Nephron progenitor cell (in vitro differentiated cells): ENCODE data around the gene GNB5.

Experiments used
- DNase-seq: peaks from one replicate; pipeline ENCODE4 v3.0.0; 2021
- H3K27ac Mint-ChIP-seq: 2 replicates; pipeline ENCODE4 v1.8.0; 2021; ENCODE audit warnings: mild to moderate bottlenecking, moderate library complexity, mixed read lengths
- H3K27me3 Mint-ChIP-seq: 2 replicates; pipeline ENCODE4 v1.8.0; 2021; ENCODE audit warnings: mild to moderate bottlenecking, low read depth, mixed read lengths; ENCODE audit not compliant: poor library complexity
- H3K36me3 Mint-ChIP-seq: 2 replicates; pipeline ENCODE4 v1.8.0; 2021; ENCODE audit warnings: low read depth, mixed read lengths
- H3K4me1 Mint-ChIP-seq: 2 replicates; pipeline ENCODE4 v1.8.0; 2021; ENCODE audit warnings: mixed read lengths
- H3K4me3 Mint-ChIP-seq: 2 replicates; pipeline ENCODE4 v1.8.0; 2021; ENCODE audit warnings: mild to moderate bottlenecking, moderate library complexity, mixed read lengths
- H3K9me3 Mint-ChIP-seq: 2 replicates; pipeline ENCODE4 v1.8.0; 2021; ENCODE audit warnings: mild to moderate bottlenecking, moderate library complexity, mixed read lengths
- TF ChIP-seq, protein P1 (sequence below): fragments of 200-600 bp; sonication (generic); IDR thresholded peaks from 2 replicates; pipeline ENCODE4 v1.5.0; 2021; ENCODE audit warnings: antibody characterized with exemption

GNB5 gene

DNA sequence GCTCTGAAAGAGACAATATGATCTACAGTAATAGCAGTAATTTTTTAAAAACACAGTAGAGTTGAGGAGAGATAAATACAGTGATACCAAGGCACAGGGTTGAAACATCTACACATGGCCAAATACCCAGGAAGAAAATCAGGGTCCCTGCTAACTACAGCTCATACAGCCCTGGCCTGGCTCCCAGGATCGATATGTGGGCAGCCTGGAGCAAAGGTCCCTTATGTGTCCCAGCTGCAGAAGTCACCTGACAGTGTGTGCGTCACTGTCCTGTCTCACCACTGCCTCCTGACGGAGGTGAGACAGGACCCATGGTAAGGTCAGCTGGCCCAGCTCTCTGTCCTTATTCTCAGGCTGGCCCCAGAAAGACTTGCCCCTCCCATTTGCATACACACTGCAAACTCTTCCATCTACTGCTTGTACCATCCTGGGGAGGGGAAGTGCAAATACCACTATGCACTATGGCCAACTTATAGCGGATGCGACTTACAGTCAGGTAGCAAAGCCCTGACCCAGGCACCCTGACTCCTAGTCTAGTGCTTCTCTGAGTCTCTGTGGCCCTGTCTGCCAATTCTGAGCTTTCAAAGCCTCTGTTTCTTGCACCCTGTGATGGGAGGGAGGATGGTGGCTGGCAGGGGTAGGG lies 56.6 kb downstream of the GNB5 start:
- peak overlapping the region; percentile 68 for H3K27ac Mint-ChIP-seq
- peaks cover 4% of the 10 kb centered on the region for H3K9me3 Mint-ChIP-seq
- no peaks in the 10 kb centered on the region for H3K27me3 Mint-ChIP-seq
- TF ChIP-seq, protein P1, sequence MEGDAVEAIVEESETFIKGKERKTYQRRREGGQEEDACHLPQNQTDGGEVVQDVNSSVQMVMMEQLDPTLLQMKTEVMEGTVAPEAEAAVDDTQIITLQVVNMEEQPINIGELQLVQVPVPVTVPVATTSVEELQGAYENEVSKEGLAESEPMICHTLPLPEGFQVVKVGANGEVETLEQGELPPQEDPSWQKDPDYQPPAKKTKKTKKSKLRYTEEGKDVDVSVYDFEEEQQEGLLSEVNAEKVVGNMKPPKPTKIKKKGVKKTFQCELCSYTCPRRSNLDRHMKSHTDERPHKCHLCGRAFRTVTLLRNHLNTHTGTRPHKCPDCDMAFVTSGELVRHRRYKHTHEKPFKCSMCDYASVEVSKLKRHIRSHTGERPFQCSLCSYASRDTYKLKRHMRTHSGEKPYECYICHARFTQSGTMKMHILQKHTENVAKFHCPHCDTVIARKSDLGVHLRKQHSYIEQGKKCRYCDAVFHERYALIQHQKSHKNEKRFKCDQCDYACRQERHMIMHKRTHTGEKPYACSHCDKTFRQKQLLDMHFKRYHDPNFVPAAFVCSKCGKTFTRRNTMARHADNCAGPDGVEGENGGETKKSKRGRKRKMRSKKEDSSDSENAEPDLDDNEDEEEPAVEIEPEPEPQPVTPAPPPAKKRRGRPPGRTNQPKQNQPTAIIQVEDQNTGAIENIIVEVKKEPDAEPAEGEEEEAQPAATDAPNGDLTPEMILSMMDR, result no peak
- peaks cover 12% of the 10 kb centered on the region for H3K4me1 Mint-ChIP-seq
- H3K36me3 Mint-ChIP-seq, result peaks cover 16% of the 10 kb centered on the region
- H3K4me3 Mint-ChIP-seq, result no peak overlapping the region
- no peak for DNase-seq

DNA sequence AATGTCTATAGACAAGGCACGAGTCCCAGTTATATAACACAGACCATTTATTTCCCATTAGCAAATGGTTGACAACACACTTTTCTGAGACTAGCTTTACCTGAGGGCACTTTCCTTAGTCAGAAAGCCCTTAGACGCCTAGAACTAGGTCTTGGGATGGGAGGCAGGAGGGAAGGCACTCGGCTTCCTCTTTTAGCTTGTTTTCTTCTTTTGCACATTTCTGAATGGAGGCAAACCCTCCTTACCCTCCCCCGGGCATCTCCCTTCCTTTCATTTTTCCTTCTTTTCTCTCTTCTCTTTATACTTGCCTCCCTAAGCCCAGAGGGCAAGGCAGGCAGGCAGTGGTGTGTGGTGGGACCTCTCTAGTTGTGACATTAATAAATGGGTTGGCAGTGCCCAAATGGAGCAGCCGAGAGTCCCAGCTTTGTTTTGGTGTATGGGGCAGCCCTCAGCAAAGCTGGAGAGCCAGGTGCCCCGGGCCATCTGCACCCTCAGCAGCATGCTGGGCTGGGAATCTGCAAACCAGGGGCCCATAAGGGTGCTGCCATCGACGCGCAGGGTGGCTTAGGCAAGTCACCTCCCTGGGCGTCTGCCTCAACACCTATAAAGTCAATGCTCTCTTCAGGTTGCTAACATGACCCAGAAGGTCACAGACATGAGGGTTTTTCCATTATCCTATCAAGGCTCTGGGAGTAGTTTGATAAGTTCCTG lies 57.5 kb downstream of the GNB5 start:
- H3K9me3 Mint-ChIP-seq, result peaks cover 4% of the 10 kb centered on the region
- peak overlapping the region; percentile 68 for H3K27ac Mint-ChIP-seq
- H3K27me3 Mint-ChIP-seq, result no peaks in the 10 kb centered on the region
- H3K4me3 Mint-ChIP-seq, result no peak overlapping the region
- peaks cover 16% of the 10 kb centered on the region for H3K36me3 Mint-ChIP-seq
- H3K4me1 Mint-ChIP-seq, result peaks cover 6% of the 10 kb centered on the region
- TF ChIP-seq, protein P1, result no peak
- no peak for DNase-seq

DNA sequence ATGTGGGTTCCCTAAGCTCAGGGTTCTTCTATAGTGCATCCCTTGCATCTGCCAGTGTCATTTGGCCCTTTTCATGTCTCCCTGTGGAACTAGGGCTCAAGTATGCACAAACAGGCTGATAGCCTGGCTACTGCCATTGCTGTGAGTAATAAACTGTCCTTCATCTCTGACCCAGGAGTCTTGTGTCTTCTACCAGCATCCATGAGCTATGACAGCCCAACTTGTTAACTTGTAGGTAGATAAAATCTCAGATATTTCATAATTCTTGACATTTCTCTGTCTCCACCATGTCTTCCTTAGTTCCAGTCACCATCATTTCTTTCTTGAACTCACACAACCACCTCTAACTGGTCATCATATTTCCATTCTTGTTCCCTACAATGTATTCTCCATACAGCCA lies 59.1 kb downstream of the GNB5 start:
- Mint-ChIP-seq H3K9me3 (peaks cover 4% of the 10 kb centered on the region), H3K27ac (peak overlapping the region; percentile 1), H3K4me3 (no peak overlapping the region), H3K27me3 (no peaks in the 10 kb centered on the region), H3K4me1 (peaks cover 6% of the 10 kb centered on the region), H3K36me3 (peaks cover 16% of the 10 kb centered on the region)
- DNase-seq, result no peak
- TF ChIP-seq, protein P1, result no peak

DNA sequence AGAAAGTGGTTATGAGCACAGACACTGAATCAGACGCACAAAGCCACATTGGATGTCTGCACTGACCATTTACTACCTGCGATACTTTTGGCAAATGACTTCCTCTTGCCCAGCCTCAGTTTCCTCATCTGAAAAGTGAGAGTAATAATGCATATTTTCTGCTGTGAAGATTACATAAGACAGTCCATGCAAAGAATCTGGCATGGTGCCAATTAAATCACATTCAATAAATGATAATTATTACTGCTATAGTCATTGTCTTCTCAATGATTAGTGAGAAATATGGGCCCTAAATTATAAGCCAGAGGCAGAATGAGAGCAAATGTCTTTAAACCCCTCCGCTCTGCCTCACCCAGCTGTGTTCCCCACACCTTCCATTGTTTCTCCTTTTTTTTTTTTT lies 62.6 kb downstream of the GNB5 start:
- Mint-ChIP-seq H3K4me3 (no peak overlapping the region), H3K9me3 (peaks cover 4% of the 10 kb centered on the region), H3K36me3 (peaks cover 16% of the 10 kb centered on the region), H3K27ac (no peak overlapping the region), H3K4me1 (no peaks in the 10 kb centered on the region), H3K27me3 (peaks cover 5% of the 10 kb centered on the region)
- TF ChIP-seq, protein P1, result no peak
- DNase-seq, result no peak

DNA sequence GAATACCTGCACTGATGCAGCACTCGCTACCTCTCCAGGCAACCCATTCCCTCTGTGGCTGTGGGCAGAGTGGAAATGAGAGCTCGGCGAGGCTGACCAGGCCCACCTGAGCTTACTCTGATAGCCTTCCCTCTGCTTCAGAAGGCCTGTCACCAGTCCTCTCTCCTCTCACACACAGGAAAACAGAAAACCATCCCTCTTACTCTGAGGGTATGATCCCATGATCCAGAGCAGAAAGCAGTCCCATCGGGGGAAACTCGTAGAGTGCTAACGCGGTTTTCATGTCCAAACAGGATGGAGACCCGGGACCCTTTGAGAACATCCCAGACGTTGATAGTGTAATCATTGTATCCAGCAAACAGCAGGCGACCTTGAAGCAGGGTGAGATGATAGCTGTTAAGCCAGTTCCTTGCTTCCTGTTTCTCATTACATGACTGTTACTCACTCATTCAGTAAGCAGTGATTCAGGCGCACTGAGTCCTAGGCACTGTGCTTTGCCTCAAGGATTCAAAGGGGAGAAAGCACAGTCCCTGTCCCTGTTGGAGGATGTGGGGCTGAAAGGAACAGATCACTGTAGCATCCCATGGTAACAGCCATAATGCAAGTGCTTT lies 66.8 kb downstream of the GNB5 start:
- H3K4me1 Mint-ChIP-seq, result no peaks in the 10 kb centered on the region
- peak overlapping the region; percentile 57 for H3K27ac Mint-ChIP-seq
- peaks cover 7% of the 10 kb centered on the region for H3K27me3 Mint-ChIP-seq
- H3K9me3 Mint-ChIP-seq, result no peaks in the 10 kb centered on the region
- no peak for DNase-seq
- H3K36me3 Mint-ChIP-seq, result no peaks in the 10 kb centered on the region
- no peak overlapping the region for H3K4me3 Mint-ChIP-seq
- TF ChIP-seq, protein P1, result no peak
